OCI-LY7 (cell line): ENCODE measurements around the gene SPRR1A. TPM values are rescaled to one million over a fixed set of nuclear protein-coding genes. Genes with fewer than 3 reads are reported as not detected.

Experiments used
- BruUV-seq: library from RNA; stranded (reverse); fragments of 400-500 nt; replicated peaks from 2 replicates; lab custom pipeline; 2021; lab: Mats Ljungman, UMichigan
- CTCF ChIA-PET: fragments of 300-600 bp; sonication (Branson Sonifier 250); formaldehyde crosslinking; loops from one replicate; lab custom pipeline; 2022; ENCODE audit warnings: antibody characterized with exemption; ENCODE audit not compliant: unreplicated experiment; lab: Charles Lee
- POLR2A ChIA-PET: fragments of 300-600 bp; sonication (Branson Sonifier 250); formaldehyde crosslinking; loops from one replicate; lab custom pipeline; 2022; ENCODE audit warnings: antibody characterized with exemption; lab: Charles Lee
- DNase-seq: peaks from one replicate; pipeline ENCODE4 v3.0.0-alpha.2; 2015; ENCODE audit warnings: low spot score
- H2AFZ ChIP-seq: fragments of 200-600 bp; sonication (generic), shearing (Covaris generic); 2 replicates; pipeline ENCODE4 v1.6.1; 2014; ENCODE audit warnings: mild to moderate bottlenecking, antibody characterized with exemption, low read length, moderate library complexity
- H3K27ac ChIP-seq: fragments of 200-600 bp; sonication (generic); 2 replicates; pipeline ENCODE4 v1.5.1; 2014; ENCODE audit warnings: mixed run types, low read depth, mild to moderate bottlenecking, moderate library complexity, low read length, inconsistent platforms; ENCODE audit not compliant: poor library complexity, severe bottlenecking
- H3K36me3 ChIP-seq: fragments of 200-600 bp; sonication (generic); 2 replicates; pipeline ENCODE4 v1.6.1; 2014; ENCODE audit warnings: mild to moderate bottlenecking, antibody characterized with exemption, low read length, moderate library complexity, mixed read lengths; ENCODE audit not compliant: insufficient read depth
- H3K4me1 ChIP-seq: fragments of 200-600 bp; sonication (generic); 2 replicates; pipeline ENCODE4 v1.5.1; 2014; ENCODE audit warnings: mild to moderate bottlenecking, low read length; ENCODE audit not compliant: insufficient read depth, poor library complexity, severe bottlenecking
- H3K4me2 ChIP-seq: fragments of 200-600 bp; sonication (generic); 2 replicates; pipeline ENCODE4 v1.6.1; 2014; ENCODE audit warnings: mild to moderate bottlenecking, low read length
- H3K4me3 ChIP-seq: fragments of 200-600 bp; sonication (generic); 2 replicates; pipeline ENCODE4 v1.5.1; 2014; ENCODE audit warnings: mild to moderate bottlenecking, low read depth, low read length; ENCODE audit not compliant: poor library complexity, severe bottlenecking
- H3K79me2 ChIP-seq: fragments of 200-600 bp; sonication (generic); 2 replicates; pipeline ENCODE4 v1.6.1; 2016; ENCODE audit warnings: low read depth, mild to moderate bottlenecking, low read length, moderate library complexity, mixed read lengths; ENCODE audit not compliant: insufficient read depth
- H3K9me2 ChIP-seq: fragments of 200-600 bp; sonication (generic); 2 replicates; pipeline ENCODE4 v1.6.1; 2016; ENCODE audit warnings: mild to moderate bottlenecking, low read length, mixed read lengths; ENCODE audit not compliant: insufficient read depth
- H3K9me3 ChIP-seq: fragments of 200-600 bp; sonication (generic); 2 replicates; pipeline ENCODE4 v1.6.1; 2014; ENCODE audit warnings: mild to moderate bottlenecking, mixed run types, low read length, mixed read lengths
- H4K20me1 ChIP-seq: fragments of 200-600 bp; sonication (generic); 2 replicates; pipeline ENCODE4 v1.6.1; 2014; ENCODE audit warnings: mild to moderate bottlenecking, antibody characterized with exemption, low read length, moderate library complexity, mixed read lengths; ENCODE audit not compliant: insufficient read depth
- EZH2phosphoT487 ChIP-seq: fragments of 200-600 bp; sonication (generic); IDR thresholded peaks from 2 replicates; pipeline ENCODE4 v1.6.1; 2018; ENCODE audit warnings: low read depth, borderline replicate concordance, mild to moderate bottlenecking, mixed run types, antibody characterized with exemption, low read length, moderate library complexity, mixed read lengths
- intact Hi-C: fragments of 100-400 bp; cut with micrococcal nuclease; formaldehyde crosslinking; loops from one replicate; pipeline ENCODE4 v1.10.0; 2022; ENCODE audit not compliant: unreplicated experiment
- total RNA-seq, 2 experiments: library from RNA; depleted of rRNA in 1 of 2; stranded (reverse); fragments of >200 nt in 1 of 2; shearing (Covaris generic) in 1 of 2; gene quantifications; 2 replicates each; pipeline ENCODE4 v1.2.3, GENCODE V29; 2014 to 2022
- TF ChIP-seq, protein P1 (sequence below): fragments of 200-600 bp; sonication (generic); conservative IDR thresholded peaks from 2 replicates; pipeline ENCODE4 v1.5.1; 2014; ENCODE audit warnings: mild to moderate bottlenecking, antibody characterized with exemption, low read length, moderate library complexity, mixed read lengths

The SPRR1A gene
- total RNA-seq, 2 experiments from 2014 or later = not detected

DNA sequence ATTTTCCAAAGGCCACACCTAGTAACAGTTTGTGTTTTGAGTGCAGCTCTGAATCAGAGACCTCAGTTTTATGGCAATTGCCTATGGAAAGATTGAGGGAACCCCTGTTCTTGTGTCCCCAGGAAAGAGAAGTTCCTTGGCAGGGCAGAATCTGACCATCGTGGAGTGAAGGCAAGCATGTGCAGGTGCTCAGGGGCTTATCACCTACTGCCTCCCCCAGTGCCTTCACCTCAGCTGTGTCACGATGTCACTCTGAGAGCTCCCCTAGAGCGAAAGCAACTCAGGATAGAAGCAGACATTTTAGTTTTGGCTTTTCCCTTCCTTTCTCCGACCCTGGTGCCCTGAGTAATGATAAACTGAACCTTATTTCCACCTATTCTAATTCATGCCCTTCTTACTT, 1.8 kb upstream of the SPRR1A start:
- POLR2A ChIA-PET = no interaction called here
- no peak for DNase-seq
- Histone ChIP-seq H3K4me3 (no peak overlapping the region), H3K36me3 (no peaks in the 10 kb centered on the region), H3K27ac (no peak overlapping the region), H3K9me3 (no peaks in the 10 kb centered on the region), H4K20me1 (no peaks in the 10 kb centered on the region), H3K4me2 (no peak overlapping the region), H3K4me1 (no peaks in the 10 kb centered on the region), H2AFZ (no peak overlapping the region), H3K9me2 (no peaks in the 10 kb centered on the region), H3K79me2 (no peaks in the 10 kb centered on the region)
- BruUV-seq = no TSS peak
- CTCF ChIA-PET = no interaction called here
- intact Hi-C loops = no loop called here
- TF ChIP-seq, protein P1, sequence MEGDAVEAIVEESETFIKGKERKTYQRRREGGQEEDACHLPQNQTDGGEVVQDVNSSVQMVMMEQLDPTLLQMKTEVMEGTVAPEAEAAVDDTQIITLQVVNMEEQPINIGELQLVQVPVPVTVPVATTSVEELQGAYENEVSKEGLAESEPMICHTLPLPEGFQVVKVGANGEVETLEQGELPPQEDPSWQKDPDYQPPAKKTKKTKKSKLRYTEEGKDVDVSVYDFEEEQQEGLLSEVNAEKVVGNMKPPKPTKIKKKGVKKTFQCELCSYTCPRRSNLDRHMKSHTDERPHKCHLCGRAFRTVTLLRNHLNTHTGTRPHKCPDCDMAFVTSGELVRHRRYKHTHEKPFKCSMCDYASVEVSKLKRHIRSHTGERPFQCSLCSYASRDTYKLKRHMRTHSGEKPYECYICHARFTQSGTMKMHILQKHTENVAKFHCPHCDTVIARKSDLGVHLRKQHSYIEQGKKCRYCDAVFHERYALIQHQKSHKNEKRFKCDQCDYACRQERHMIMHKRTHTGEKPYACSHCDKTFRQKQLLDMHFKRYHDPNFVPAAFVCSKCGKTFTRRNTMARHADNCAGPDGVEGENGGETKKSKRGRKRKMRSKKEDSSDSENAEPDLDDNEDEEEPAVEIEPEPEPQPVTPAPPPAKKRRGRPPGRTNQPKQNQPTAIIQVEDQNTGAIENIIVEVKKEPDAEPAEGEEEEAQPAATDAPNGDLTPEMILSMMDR = no peak
- no peak for TF ChIP-seq EZH2phosphoT487

DNA sequence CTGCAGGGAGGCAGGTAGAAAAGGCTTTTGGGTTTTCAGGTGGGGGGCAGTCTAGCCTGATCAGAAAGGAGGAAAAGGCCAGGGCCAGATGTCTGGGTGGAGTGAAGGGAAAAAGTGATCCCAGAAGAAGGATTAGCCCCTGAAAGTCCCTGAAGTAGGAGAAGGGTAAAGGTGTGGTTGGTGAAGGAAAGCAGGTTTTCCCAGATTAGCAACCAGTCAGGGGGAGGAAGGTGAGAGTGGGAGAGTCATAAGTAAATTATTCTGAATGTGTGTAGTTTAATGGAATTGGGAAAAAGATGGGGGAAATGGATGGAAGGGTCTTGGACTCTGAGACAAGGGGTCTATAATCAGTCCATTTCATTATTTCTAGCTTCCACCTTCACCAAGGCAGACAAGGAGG, 647 bp upstream of the SPRR1A start:
- Histone ChIP-seq H3K9me2 (no peaks in the 10 kb centered on the region), H3K4me1 (no peaks in the 10 kb centered on the region), H4K20me1 (no peaks in the 10 kb centered on the region), H3K36me3 (no peaks in the 10 kb centered on the region), H3K9me3 (no peaks in the 10 kb centered on the region), H3K4me3 (no peak overlapping the region), H3K4me2 (no peak overlapping the region), H2AFZ (no peak overlapping the region), H3K79me2 (no peaks in the 10 kb centered on the region), H3K27ac (no peak overlapping the region)
- no TSS peak for BruUV-seq
- ChIA-PET CTCF (no interaction called here), POLR2A (no interaction called here)
- no peak for TF ChIP-seq EZH2phosphoT487
- TF ChIP-seq, protein P1 = no peak
- intact Hi-C loops = no loop called here
- no peak for DNase-seq

DNA sequence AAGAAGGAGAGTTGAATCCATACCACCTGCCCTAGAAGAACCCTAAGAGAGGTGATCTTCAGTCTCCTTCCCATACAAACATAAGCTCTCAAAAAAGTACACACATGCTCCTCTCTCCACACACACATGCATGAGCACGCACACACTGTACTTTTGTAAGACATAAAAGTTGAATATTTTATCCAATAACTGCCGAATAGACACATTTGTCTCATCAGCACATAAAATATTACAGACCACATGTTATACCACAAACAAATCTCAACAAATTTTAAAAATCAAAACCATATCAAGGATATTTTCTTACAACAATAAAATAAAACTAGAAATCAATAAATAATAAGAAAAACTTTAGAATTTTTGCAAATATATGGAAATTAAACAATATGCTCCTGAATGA, 2.7 kb downstream of the SPRR1A start:
- TF ChIP-seq, protein P1 = no peak
- no peak for TF ChIP-seq EZH2phosphoT487
- ChIA-PET CTCF (no interaction called here), POLR2A (no interaction called here)
- no peaks in the 10 kb centered on the region for H3K9me3 ChIP-seq
- H3K36me3 ChIP-seq = no peaks in the 10 kb centered on the region
- no peaks in the 10 kb centered on the region for H3K9me2 ChIP-seq
- intact Hi-C loops = no loop called here
- H3K4me3 ChIP-seq = no peak overlapping the region
- no peaks in the 10 kb centered on the region for H3K4me1 ChIP-seq
- BruUV-seq = no TSS peak
- no peak overlapping the region for H2AFZ ChIP-seq
- H3K4me2 ChIP-seq = no peak overlapping the region
- H3K79me2 ChIP-seq = no peaks in the 10 kb centered on the region
- H3K27ac ChIP-seq = no peak overlapping the region
- H4K20me1 ChIP-seq = no peaks in the 10 kb centered on the region
- DNase-seq = no peak
